HepG2 (cell line): ENCODE results near the gene RPUSD4. TPM values are rescaled to one million over a fixed set of nuclear protein-coding genes. Genes with fewer than 3 reads are reported as not detected.

Experiments used
- ATAC-seq: fragments of 200-7000 bp; cut with Tn5 transposase; 3 replicates; pipeline ENCODE4 v1.9.1; 2020; ENCODE audit warnings: mild to moderate bottlenecking, moderate library complexity
- BruUV-seq: library from RNA; stranded (reverse); fragments of 400-500 nt; replicated peaks from 2 replicates; lab custom pipeline; 2021; lab: Mats Ljungman, UMichigan
- CTCF ChIA-PET: fragments of 300-600 bp; formaldehyde crosslinking; extraction: SDS; loops from one replicate; lab custom pipeline; 2021; ENCODE audit warnings: low total read pairs, inconsistent platforms, low intra/inter-chr PET ratio; lab: Yijun Ruan, JAX
- POLR2A ChIA-PET: fragments of 350-600 bp; sonication (Branson Sonifier 250); formaldehyde crosslinking; loops from one replicate; lab custom pipeline; 2020; ENCODE audit warnings: antibody characterized with exemption, inconsistent platforms; lab: Yijun Ruan, JAX
- DNase-seq: peaks from one replicate; pipeline ENCODE4 v3.0.0-alpha.2; 2015; ENCODE audit warnings: low spot score
- FAIRE-seq: peaks from 3 replicates; lab custom pipeline; 2011; peaks lifted over from hg19 to GRCh38; lab: Jason Lieb, UNC
- H2AFZ ChIP-seq: one replicate; pipeline ENCODE4 v1.6.1; 2011; ENCODE audit warnings: low read length, inconsistent platforms
- H3K27ac ChIP-seq: fragments of 300-600 bp; 3 replicates; pipeline ENCODE4 v1.8.0; 2011; ENCODE audit warnings: mixed run types, mild to moderate bottlenecking, mixed read lengths, low read length, inconsistent platforms; ENCODE audit not compliant: insufficient read depth; ENCODE audit errors: extremely low read length
- H3K27me3 ChIP-seq, 2 experiments: fragments of 200-600 bp in 1 of 2; 2 replicates in 1 of 2; 3 replicates in 1 of 2; pipeline versions ENCODE4 v1.6.0 to v1.8.0; 2011; ENCODE audit warnings: low read length in 2 of 2, mild to moderate bottlenecking in 2 of 2, moderate library complexity in 2 of 2, inconsistent platforms in 1 of 2; ENCODE audit not compliant: insufficient read depth in 2 of 2, control insufficient read depth in 1 of 2
- H3K36me3 ChIP-seq, 2 experiments: fragments of 200-600 bp in 1 of 2; replicated peaks in 1 of 2; 2 replicates in 1 of 2; 3 replicates in 1 of 2; pipeline versions ENCODE4 v1.5.1 to v1.8.0; 2011; ENCODE audit warnings: low read length in 2 of 2, inconsistent platforms in 1 of 2; ENCODE audit not compliant: insufficient read depth in 2 of 2, control insufficient read depth in 1 of 2
- H3K4me1 ChIP-seq: 2 replicates; pipeline ENCODE4 v1.5.1; 2012; ENCODE audit warnings: low read length, inconsistent platforms; ENCODE audit not compliant: insufficient read depth
- H3K4me2 ChIP-seq: 2 replicates; pipeline ENCODE4 v1.6.0; 2011; ENCODE audit warnings: low read depth, low read length, inconsistent platforms
- H3K4me3 ChIP-seq, 3 experiments: fragments of 200-600 bp in 1 of 3; sonication (generic), shearing (Covaris generic) in 1 of 3; replicated peaks in 1 of 3; 2 replicates each; pipeline ENCODE4 v1.5.1; 2011 to 2016; ENCODE audit warnings: low read length in 3 of 3, inconsistent platforms in 2 of 3, low read depth in 2 of 3, mild to moderate bottlenecking in 2 of 3, control low read depth in 1 of 3, mixed read lengths in 1 of 3; ENCODE audit not compliant: insufficient read depth in 1 of 3
- H3K79me2 ChIP-seq: one replicate; pipeline ENCODE4 v1.6.1; 2011; ENCODE audit warnings: low read length, inconsistent platforms; ENCODE audit not compliant: insufficient read depth
- H3K9ac ChIP-seq: 2 replicates; pipeline ENCODE4 v1.6.0; 2011; ENCODE audit warnings: mild to moderate bottlenecking, low read depth, low read length, inconsistent platforms; ENCODE audit not compliant: insufficient read depth
- H3K9me3 ChIP-seq: 2 replicates; pipeline ENCODE4 v1.5.1; 2012; ENCODE audit warnings: mild to moderate bottlenecking, low read length
- H4K20me1 ChIP-seq: 2 replicates; pipeline ENCODE4 v1.6.0; 2011; ENCODE audit warnings: inconsistent platforms, mild to moderate bottlenecking, low read length, moderate library complexity; ENCODE audit not compliant: insufficient read depth
- ZBTB2 ChIP-seq: sonication (generic); formaldehyde crosslinking; IDR thresholded peaks from 2 replicates; pipeline ENCODE4 v1.8.0; 2022; ENCODE audit warnings: low read depth, missing genetic modification reagents
- ZMYM3 ChIP-seq: sonication (generic); formaldehyde crosslinking; IDR thresholded peaks from 2 replicates; pipeline ENCODE4 v1.5.1; 2020; ENCODE audit warnings: mild to moderate bottlenecking, missing genetic modification reagents
- ZNF264 ChIP-seq: sonication (generic); formaldehyde crosslinking; IDR thresholded peaks from 2 replicates; pipeline ENCODE4 v1.4.0; 2020; ENCODE audit warnings: missing genetic modification reagents
- ZNF710 ChIP-seq: sonication (generic); formaldehyde crosslinking; IDR thresholded peaks from 2 replicates; pipeline ENCODE4 v1.5.0; 2020; ENCODE audit warnings: mild to moderate bottlenecking, missing genetic modification reagents, borderline replicate concordance
- ZNF770 ChIP-seq: sonication (generic); formaldehyde crosslinking; IDR thresholded peaks from 2 replicates; pipeline ENCODE4 v1.5.0; 2020; ENCODE audit warnings: mild to moderate bottlenecking, missing genetic modification reagents
- WGBS: methylation state at CpG from one replicate; pipeline ENCODE4 v1.1.6; 2017; ENCODE audit warnings: low lambda C conversion rate; 5-methylcytosine and 5-hydroxymethylcytosine counted together
- in situ Hi-C: cut with HindIII; loops from 2 replicates; pipeline ENCODE4 v1.10.0; 2017; ENCODE audit warnings: low pct_unique_long_range_greater_than_20kb; ENCODE audit not compliant: extremely low pct_ligation_motif_present
- intact Hi-C: fragments of 100-400 bp; cut with micrococcal nuclease; formaldehyde crosslinking; loops from one replicate; pipeline ENCODE4 v1.10.0; 2022; ENCODE audit not compliant: unreplicated experiment
- polyA plus RNA-seq, 8 experiments: library from polyadenylated mRNA; depleted of rRNA in 3 of 8; stranded (reverse) in 7 of 8; unstranded in 1 of 8; fragments of >200 nt; fragmentation: Illumina TruSeq in 4 of 8; extraction: Trizol in 4 of 8; gene quantifications; 2 replicates each; pipeline versions ENCODE4 v1.2.1 to v1.2.3, GENCODE V29; 2011 to 2016; ENCODE audit warnings: low read depth in 4 of 8, missing spikeins in 1 of 8, mixed read lengths in 1 of 8; ENCODE audit not compliant: insufficient read depth in 1 of 8
- total RNA-seq, 5 experiments: library from RNA; depleted of rRNA; stranded (reverse); fragments of >200 nt; fragmentation: Illumina TruSeq; extraction: Trizol; gene quantifications; 2 replicates each; pipeline ENCODE4 v1.2.3, GENCODE V29; 2016; ENCODE audit warnings: low read depth in 1 of 5
- TF ChIP-seq, protein P1 (sequence below): sonication (generic); formaldehyde crosslinking; IDR thresholded peaks from 2 replicates; pipeline ENCODE4 v1.4.0; 2020; ENCODE audit warnings: missing genetic modification reagents, mild to moderate bottlenecking, borderline replicate concordance

Gene RPUSD4
- total and polyA plus RNA-seq, 2 of the 13 experiments (the other 11 are each of a cell fraction or from before 2014, with no cell fraction given) = 45.0 to 52.9 TPM

DNA sequence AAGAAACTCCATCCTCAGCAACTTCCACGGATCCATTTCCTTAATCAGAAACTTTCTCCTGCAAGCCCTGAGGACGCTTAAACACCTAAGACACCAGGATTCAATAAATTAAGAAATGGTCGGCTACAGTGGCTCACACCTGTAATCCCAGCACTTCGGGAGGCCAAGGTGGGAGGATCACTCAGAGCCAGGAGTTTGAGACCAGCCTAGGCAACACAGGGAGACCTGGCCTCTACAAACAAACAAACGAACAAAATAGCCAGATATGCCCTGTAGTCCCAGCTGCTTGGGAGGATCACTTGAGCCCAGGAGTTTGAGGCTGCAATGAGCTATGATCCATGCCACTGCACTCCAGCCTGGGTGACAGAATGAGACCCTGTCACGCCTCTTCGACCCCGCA, 46.7 kb downstream of the RPUSD4 start:
- ATAC-seq = no peak
- no peak for FAIRE-seq
- peak overlapping the region; percentile 58; the same call in 1 of the 2 replicates for H3K4me2 ChIP-seq
- 0 out of 2 replicates have a peak overlapping the region, but pooled peaks have one; percentile 27 for H3K9ac ChIP-seq
- no peak overlapping the region for H2AFZ ChIP-seq
- peak overlapping the region; percentile 42 for H3K27ac ChIP-seq
- H3K36me3 ChIP-seq = no peaks in the 10 kb centered on the region
- in situ Hi-C loops (no loop called here), intact Hi-C loops (no loop called here)
- 47% methylated on average over 8 of the region's 8 CpGs for WGBS
- peaks cover 0 to 1% of the 10 kb centered on the region in 2 experiments; a peak in 1 of 5 replicates for H3K27me3 ChIP-seq
- no peaks in the 10 kb centered on the region for H3K79me2 ChIP-seq
- BruUV-seq = no TSS peak
- TF ChIP-seq, protein P1, sequence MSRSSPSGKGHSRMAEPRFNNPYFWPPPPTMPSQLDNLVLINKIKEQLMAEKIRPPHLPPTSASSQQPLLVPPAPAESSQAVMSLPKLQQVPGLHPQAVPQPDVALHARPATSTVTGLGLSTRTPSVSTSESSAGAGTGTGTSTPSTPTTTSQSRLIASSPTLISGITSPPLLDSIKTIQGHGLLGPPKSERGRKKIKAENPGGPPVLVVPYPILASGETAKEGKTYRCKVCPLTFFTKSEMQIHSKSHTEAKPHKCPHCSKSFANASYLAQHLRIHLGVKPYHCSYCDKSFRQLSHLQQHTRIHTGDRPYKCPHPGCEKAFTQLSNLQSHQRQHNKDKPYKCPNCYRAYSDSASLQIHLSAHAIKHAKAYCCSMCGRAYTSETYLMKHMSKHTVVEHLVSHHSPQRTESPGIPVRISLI (CRISPR knock-in tag) = 0 out of 2 replicates have a peak, but pooled peaks have one; percentile 17
- TF ChIP-seq ZNF264 (CRISPR knock-in tag) = no peak
- no peak for TF ChIP-seq ZBTB2
- TF ChIP-seq ZMYM3 = peak; percentile 73; the same call in 1 of the 2 replicates
- TF ChIP-seq ZNF710 (CRISPR knock-in tag) = 0 out of 2 replicates have a peak, but pooled peaks have one; percentile 13
- peak; percentile 95 for TF ChIP-seq ZNF770 (CRISPR knock-in tag)
- DNase-seq = no peak
- ChIA-PET CTCF (no interaction called here), POLR2A (interaction anchor here (0.6 to 1.4 kb wide), 2 partner anchors 17 to 22 kb away, joined by 3 to 6 read pairs; no protein-coding TSS in a partner anchor)
- H3K4me3 ChIP-seq = no peak overlapping the region; a peak in 1 of 6 replicates
- no peaks in the 10 kb centered on the region for H4K20me1 ChIP-seq
- H3K4me1 ChIP-seq = peaks cover 79% of the 10 kb centered on the region
- no peaks in the 10 kb centered on the region for H3K9me3 ChIP-seq
